Transverse colon (tissue), 4 donors: ENCODE results near the gene CRTC3. TPM values are rescaled to one million over a fixed set of nuclear protein-coding genes. Genes with fewer than 3 reads are reported as not detected.
A peak's percentile ranks its signal among the peaks of the same experiment; 100 is the strongest.
"Not testable (repeated sequence)": the region's sequence is repeated elsewhere in the genome, so short reads cannot be mapped to it uniquely, and the experiment has no call there.

Source experiments
- DNase-seq: peaks from one replicate; pipeline ENCODE4 v3.0.0-alpha.2; 2019
- H3K27ac ChIP-seq, 4 donors: fragments of 200-600 bp; sonication (generic); 2 replicates each; pipeline ENCODE4 v1.5.1; 2016 to 2018; ENCODE audit warnings: inconsistent platforms in 4 of 4
- H3K27me3 ChIP-seq: fragments of 200-600 bp; sonication (generic); 2 replicates; pipeline ENCODE4 v1.5.1; 2017; ENCODE audit warnings: inconsistent platforms
- H3K36me3 ChIP-seq, 4 donors: fragments of 200-600 bp; sonication (generic); 2 replicates each; pipeline ENCODE4 v1.5.1; 2017 to 2019; ENCODE audit warnings: inconsistent platforms in 4 of 4
- H3K4me1 ChIP-seq, 4 donors: fragments of 200-600 bp; sonication (generic); 2 replicates each; pipeline ENCODE4 v1.5.1; 2017 to 2020; ENCODE audit warnings: inconsistent platforms in 4 of 4
- H3K4me3 ChIP-seq, 4 donors: fragments of 200-600 bp; sonication (generic); 1 replicate in 1 of 4; 2 replicates in 3 of 4; pipeline versions ENCODE4 v1.5.1 to v1.6.1; 2017 to 2019; ENCODE audit warnings: inconsistent platforms in 4 of 4
- H3K9me3 ChIP-seq, 2 donors: fragments of 200-600 bp; sonication (generic); 2 replicates each; pipeline ENCODE4 v1.5.1; 2017 to 2019; ENCODE audit warnings: inconsistent platforms in 2 of 2
- EP300 ChIP-seq: sonication (generic); formaldehyde crosslinking; IDR thresholded peaks from one replicate; pipeline ENCODE4 v1.6.1; 2017; ENCODE audit warnings: antibody characterized with exemption, low read depth
- POLR2A ChIP-seq: fragments of 450-650 bp; IDR thresholded peaks from one replicate; pipeline ENCODE4 v1.6.1; 2016; ENCODE audit warnings: antibody characterized with exemption, mild to moderate bottlenecking, moderate library complexity
- POLR2AphosphoS5 ChIP-seq, 3 donors: sonication (generic); formaldehyde crosslinking; IDR thresholded peaks; one replicate each; pipeline ENCODE4 v1.6.1; 2016; ENCODE audit warnings: antibody characterized with exemption in 3 of 3
- WGBS, 2 donors: methylation state at CpG; one replicate each; pipeline ENCODE4 v1.1.5; 2018; ENCODE audit warnings: low coverage in 1 of 2; 5-methylcytosine and 5-hydroxymethylcytosine counted together
- in situ Hi-C, 4 donors: fragments of 200-750 bp; cut with MboI; loops; one replicate each; pipeline versions ENCODE4 v1.15.0 to v1.15.1; 2017; ENCODE audit warnings: low sequenced_read_pairs in 3 of 4, low pct_ligation_motif_present in 1 of 4, low pct_unique_long_range_greater_than_20kb in 1 of 4
- intact Hi-C: fragments of 100-400 bp; cut with DNase I; formaldehyde crosslinking; loops from one replicate; pipeline ENCODE4 v1.15.1; 2023; ENCODE audit warnings: low total_unique reads
- total RNA-seq, 4 donors: library from RNA; depleted of rRNA; stranded (reverse); fragments of >200 nt; gene quantifications; one replicate each; pipeline ENCODE4 v1.1.0, GENCODE V29; 2016
- TF ChIP-seq, protein P1 (sequence below), 5 experiments: fragments of 200-600 bp in 3 of 5; fragments of 450-650 bp in 2 of 5; sonication (generic) in 3 of 5; IDR thresholded peaks; 1 replicate in 2 of 5; 2 replicates in 3 of 5; pipeline ENCODE4 v1.5.1; 2016 to 2017; ENCODE audit warnings: antibody characterized with exemption in 5 of 5, inconsistent platforms in 3 of 5, mild to moderate bottlenecking in 2 of 5, moderate library complexity in 1 of 5

The CRTC3 gene
- total RNA-seq, 4 donors from 2014 or later, result 23.0 to 35.9 (median 24.1) TPM

DNA sequence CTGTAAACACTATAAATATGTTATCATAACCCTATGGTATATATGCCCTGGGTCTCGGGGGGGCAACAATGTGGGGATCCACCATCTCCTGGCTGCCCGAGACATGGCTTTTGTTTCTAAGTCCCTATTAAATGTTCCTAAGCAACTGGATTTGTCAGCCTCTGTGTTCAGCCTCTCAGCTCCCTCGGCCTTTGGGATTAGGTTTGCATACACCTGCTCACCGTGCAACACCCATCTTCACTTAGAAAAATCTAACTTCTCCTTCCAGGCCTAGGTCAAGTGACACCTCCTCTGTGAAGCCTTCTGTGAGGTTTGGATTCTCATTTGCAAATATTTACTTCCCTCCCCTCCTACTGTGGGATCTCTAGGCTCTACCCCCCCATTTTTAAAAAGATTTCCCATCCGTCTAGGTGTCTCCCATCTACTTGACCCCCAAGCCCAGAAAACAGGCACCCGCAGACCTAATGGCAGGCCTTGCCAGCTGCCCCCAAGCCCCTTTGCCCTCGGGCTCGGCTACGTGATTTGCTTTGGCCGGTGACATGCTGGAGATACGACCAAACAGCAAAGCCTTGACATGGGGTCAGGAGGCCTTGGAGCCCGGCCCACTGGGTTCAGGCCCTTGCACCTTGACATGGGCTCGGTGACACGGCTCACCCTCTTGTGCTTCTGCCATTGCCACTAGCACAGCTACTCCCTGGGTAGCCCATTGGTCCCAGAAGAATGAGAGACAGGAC, 121.4 kb downstream of the CRTC3 start:
- peaks cover 0 to 23% (median 9%) of the 10 kb centered on the region in 4 donors for H3K4me1 ChIP-seq
- H3K27me3 ChIP-seq, result no peaks in the 10 kb centered on the region
- H3K36me3 ChIP-seq, result no peaks in the 10 kb centered on the region
- intact Hi-C loops (no loop called here), in situ Hi-C loops (loop anchor here in 1 of 4 donors (25.0 kb wide), 1 partner anchor 236 kb away; the partner anchor contains the start of gene FES)
- WGBS, 2 donors, result 85 to 95% methylated on average over 6 to 14 of the region's 14 CpGs
- DNase-seq, result no peak
- H3K9me3 ChIP-seq, result no peaks in the 10 kb centered on the region
- no peak overlapping the region for H3K4me3 ChIP-seq
- no peak overlapping the region for H3K27ac ChIP-seq
- TF ChIP-seq POLR2AphosphoS5 (IDR thresholded peaks at IDR 0.05) (no peak), EP300 (no peak), POLR2A (no peak)
- TF ChIP-seq, protein P1, sequence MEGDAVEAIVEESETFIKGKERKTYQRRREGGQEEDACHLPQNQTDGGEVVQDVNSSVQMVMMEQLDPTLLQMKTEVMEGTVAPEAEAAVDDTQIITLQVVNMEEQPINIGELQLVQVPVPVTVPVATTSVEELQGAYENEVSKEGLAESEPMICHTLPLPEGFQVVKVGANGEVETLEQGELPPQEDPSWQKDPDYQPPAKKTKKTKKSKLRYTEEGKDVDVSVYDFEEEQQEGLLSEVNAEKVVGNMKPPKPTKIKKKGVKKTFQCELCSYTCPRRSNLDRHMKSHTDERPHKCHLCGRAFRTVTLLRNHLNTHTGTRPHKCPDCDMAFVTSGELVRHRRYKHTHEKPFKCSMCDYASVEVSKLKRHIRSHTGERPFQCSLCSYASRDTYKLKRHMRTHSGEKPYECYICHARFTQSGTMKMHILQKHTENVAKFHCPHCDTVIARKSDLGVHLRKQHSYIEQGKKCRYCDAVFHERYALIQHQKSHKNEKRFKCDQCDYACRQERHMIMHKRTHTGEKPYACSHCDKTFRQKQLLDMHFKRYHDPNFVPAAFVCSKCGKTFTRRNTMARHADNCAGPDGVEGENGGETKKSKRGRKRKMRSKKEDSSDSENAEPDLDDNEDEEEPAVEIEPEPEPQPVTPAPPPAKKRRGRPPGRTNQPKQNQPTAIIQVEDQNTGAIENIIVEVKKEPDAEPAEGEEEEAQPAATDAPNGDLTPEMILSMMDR (IDR thresholded peaks at IDR 0.05), result no peak

DNA sequence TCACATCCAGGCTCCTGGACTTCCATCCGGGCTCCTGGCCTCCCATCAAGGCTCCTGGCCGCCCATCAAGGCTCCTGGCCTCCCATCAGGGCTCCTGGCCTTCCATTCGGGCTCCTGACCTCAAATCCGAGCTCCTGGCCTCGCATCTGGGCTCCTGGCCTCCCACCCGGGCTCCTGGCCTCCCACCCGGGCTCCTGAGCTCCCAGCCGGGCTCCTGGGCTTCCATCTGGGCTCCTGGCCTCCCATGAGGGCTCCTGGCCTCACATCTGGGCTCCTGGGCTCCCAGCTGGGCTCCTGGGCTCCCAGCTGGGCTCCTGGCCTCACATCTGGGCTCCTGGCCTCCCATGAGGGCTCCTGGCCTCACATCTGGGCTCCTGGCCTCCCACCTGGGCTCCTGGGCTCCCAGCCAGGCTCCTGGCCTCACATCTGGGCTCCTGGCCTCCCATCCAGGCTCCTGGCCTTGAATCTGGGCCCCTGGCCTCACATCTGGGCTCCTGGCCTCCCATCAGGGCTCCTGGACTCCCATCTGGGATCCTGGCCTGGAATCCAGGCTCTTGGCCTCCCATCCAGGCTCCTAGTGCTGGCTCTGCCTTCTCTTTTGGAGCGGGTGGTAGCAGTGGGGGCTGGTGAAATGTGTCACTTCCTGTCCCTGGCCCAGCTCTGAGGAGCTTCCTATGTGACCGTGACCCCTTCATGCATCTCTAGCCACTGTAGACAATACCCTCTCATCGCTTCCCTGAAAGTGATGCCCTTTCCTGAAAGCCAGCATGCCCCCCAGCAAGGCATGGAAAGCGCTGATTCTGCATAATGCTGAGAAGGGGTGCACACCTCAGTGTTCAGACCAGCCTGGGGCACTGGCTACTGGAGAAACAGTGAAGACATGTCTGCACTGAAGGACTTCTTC, 124.8 kb downstream of the CRTC3 start:
- in situ Hi-C loops, result loop anchor here in 1 of 4 donors (25.0 kb wide), 1 partner anchor 233 kb away; the partner anchor contains the start of gene FES

DNA sequence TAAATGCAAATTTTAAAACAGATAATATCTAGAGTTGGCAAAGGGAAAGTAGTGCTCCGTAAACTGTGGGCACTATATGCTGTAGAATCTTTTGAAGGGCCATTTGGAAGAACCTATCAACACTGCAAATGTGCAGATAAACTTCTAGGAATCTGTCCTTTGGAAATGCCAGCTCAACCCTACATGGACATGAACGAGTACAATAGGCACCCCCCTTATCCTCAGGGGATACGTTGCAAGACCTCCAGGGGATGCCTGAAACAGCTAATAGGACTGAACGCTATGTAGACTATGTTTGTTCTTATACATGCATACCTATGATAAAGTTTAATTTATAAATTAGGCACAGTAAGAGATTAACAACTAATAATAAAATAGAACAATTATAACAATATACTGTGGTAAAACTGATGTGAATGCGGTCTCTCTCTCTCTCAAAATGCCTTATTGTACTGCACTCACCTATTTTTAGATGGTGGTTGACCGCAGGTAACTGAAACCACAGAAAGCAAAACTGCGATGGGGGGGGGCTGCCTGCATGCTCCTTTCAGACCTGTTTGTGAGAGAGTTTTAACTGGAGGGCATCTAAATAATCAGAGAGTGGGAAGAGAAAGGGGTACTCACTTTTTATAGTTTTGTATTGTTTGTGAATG, 127.9 kb downstream of the CRTC3 start:
- intact Hi-C loops, H3K36me3 ChIP-seq, H3K27me3 ChIP-seq, H3K27ac ChIP-seq, H3K4me3 ChIP-seq, H3K9me3 ChIP-seq: not testable (repeated sequence)
- peaks cover 2 to 16% (median 10%) of the 10 kb centered on the region in 4 donors for H3K4me1 ChIP-seq
- peak; percentile 47 for DNase-seq
- in situ Hi-C loops, result loop anchor here in 1 of 4 donors (25.0 kb wide), 1 partner anchor 230 kb away; the partner anchor contains the start of gene FES
- WGBS, 2 donors, result 53 to 61% methylated on average over 6 to 7 of the region's 7 CpGs

More for the DNA sequence above, 124.8 kb downstream of the CRTC3 start:
- TF ChIP-seq EP300 (no peak), POLR2A (no peak), POLR2AphosphoS5 (IDR thresholded peaks at IDR 0.05) (no peak)
- TF ChIP-seq, protein P1 (IDR thresholded peaks at IDR 0.05), result no peak
- Histone ChIP-seq H3K4me3 (no peak overlapping the region), H3K27ac (no peak overlapping the region), H3K27me3 (no peaks in the 10 kb centered on the region), H3K4me1 (peaks cover 0 to 7% (median 0%) of the 10 kb centered on the region in 4 donors), H3K36me3 (no peaks in the 10 kb centered on the region), H3K9me3 (no peaks in the 10 kb centered on the region)
- no peak for DNase-seq
- WGBS, 2 donors, result 75 to 84% methylated on average over 3 to 12 of the region's 12 CpGs
- intact Hi-C loops, result no loop called here

DNA sequence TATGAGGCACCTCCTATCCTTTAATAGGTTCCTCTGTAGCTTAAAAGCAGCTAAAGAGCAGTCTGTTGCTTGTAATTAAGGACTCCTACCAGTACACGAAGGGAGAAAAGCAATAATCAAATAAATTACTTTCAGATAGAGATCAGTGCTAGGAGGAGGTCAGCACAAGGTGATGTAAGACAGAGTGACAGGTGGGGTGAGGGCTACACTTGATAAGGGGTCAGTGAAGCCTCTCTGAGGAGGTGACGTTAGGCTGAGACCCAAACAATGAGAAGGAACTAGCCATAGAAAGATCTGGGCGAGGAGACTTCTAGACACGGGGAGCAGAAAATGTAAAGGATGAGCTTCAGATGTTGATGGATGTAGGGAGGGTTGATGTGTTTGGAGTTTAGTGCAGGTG, 129.8 kb downstream of the CRTC3 start:
- H3K9me3 ChIP-seq, result no peaks in the 10 kb centered on the region
- H3K36me3 ChIP-seq, result no peaks in the 10 kb centered on the region
- no peak for TF ChIP-seq EP300
- TF ChIP-seq, protein P1 (IDR thresholded peaks at IDR 0.05), result no peak
- no peak for TF ChIP-seq POLR2A
- TF ChIP-seq POLR2AphosphoS5 (IDR thresholded peaks at IDR 0.05), result no peak
- in situ Hi-C loops (loop anchor here in 1 of 4 donors (25.0 kb wide), 1 partner anchor 228 kb away; the partner anchor contains the start of gene FES), intact Hi-C loops (no loop called here)
- peaks cover 2 to 14% (median 10%) of the 10 kb centered on the region in 4 donors for H3K4me1 ChIP-seq
- 81 to 100% methylated on average over 2 to 4 of the region's 4 CpGs for WGBS, 2 donors
- H3K4me3 ChIP-seq, result no peak overlapping the region
- peak overlapping the region in 1 of 4 donors; percentile 49 for H3K27ac ChIP-seq
- no peaks in the 10 kb centered on the region for H3K27me3 ChIP-seq
- DNase-seq, result no peak
